GM18868 (cell line): ENCODE data around the gene TACC3.

Experiments
- ATAC-seq: cut with Tn5 transposase; IDR thresholded peaks from one replicate; pipeline ENCODE4 v1.9.1; 2021; ENCODE audit warnings: mild to moderate bottlenecking, moderate library complexity; ENCODE audit not compliant: unreplicated experiment

TACC3 gene

GRCh38 chr4:1788254-1788973, 67.1 kb downstream of the TACC3 start:
- no peak for ATAC-seq

GRCh38 chr4:1789552-1789951, 68.2 kb downstream of the TACC3 start:
- no peak for ATAC-seq

GRCh38 chr4:1790005-1790404, 68.7 kb downstream of the TACC3 start:
- ATAC-seq: no peak

GRCh38 chr4:1792158-1792831, 71.0 kb downstream of the TACC3 start:
- no peak for ATAC-seq

- ATAC-seq: peak; percentile 54
These were observed 71.6 kb downstream of the TACC3 start, which contains the start of gene FGFR3 for GRCh38 chr4:1792832-1793495. TSS of gene FGFR3 (plus strand) at chr4:1793293. CDS start at chr4:1793935, 642 bp downstream.

- ATAC-seq: peak; percentile 25
These were observed 72.1 kb downstream of the TACC3 start for GRCh38 chr4:1793496-1793840.

- ATAC-seq: no peak
These were observed 72.9 kb downstream of the TACC3 start for GRCh38 chr4:1793940-1794808.
